IgD-negative memory B cell (primary cell): ENCODE data around the gene RHOJ. TPM values are rescaled to one million over a fixed set of nuclear protein-coding genes. Genes with fewer than 3 reads are reported as not detected.
"Not testable (repeated sequence)": the region's sequence is repeated elsewhere in the genome, so short reads cannot be mapped to it uniquely, and the experiment has no call there.

Experiments
- H3K27ac Mint-ChIP-seq, 3 donors: one replicate each; pipeline ENCODE4 v1.8.0; 2020 to 2022; ENCODE audit warnings: mild to moderate bottlenecking in 3 of 3, mixed read lengths in 3 of 3, moderate library complexity in 1 of 3
- H3K27me3 Mint-ChIP-seq: one replicate; pipeline ENCODE4 v1.8.0; 2021; ENCODE audit warnings: mixed read lengths
- H3K36me3 Mint-ChIP-seq: one replicate; pipeline ENCODE4 v1.8.0; 2020; ENCODE audit warnings: mild to moderate bottlenecking, mixed read lengths
- H3K4me1 Mint-ChIP-seq, 3 donors: one replicate each; pipeline ENCODE4 v1.8.0; 2020 to 2022; ENCODE audit warnings: mixed read lengths in 3 of 3, mild to moderate bottlenecking in 1 of 3
- H3K4me3 Mint-ChIP-seq, 4 donors: one replicate each; pipeline ENCODE4 v1.8.0; 2020 to 2022; ENCODE audit warnings: mild to moderate bottlenecking in 4 of 4, mixed read lengths in 4 of 4, moderate library complexity in 3 of 4
- H3K9me3 Mint-ChIP-seq, 3 donors: one replicate each; pipeline ENCODE4 v1.8.0; 2020 to 2021; ENCODE audit warnings: mixed read lengths in 3 of 3, mild to moderate bottlenecking in 1 of 3
- polyA plus RNA-seq: library from polyadenylated mRNA; unstranded; fragments of 300-500 nt; fragmentation: Illumina TruSeq; gene quantifications from one replicate; pipeline ENCODE4 v1.2.3, GENCODE V29; 2021

The RHOJ gene
- polyA plus RNA-seq, 1 donor from 2014 or later = not detected

DNA sequence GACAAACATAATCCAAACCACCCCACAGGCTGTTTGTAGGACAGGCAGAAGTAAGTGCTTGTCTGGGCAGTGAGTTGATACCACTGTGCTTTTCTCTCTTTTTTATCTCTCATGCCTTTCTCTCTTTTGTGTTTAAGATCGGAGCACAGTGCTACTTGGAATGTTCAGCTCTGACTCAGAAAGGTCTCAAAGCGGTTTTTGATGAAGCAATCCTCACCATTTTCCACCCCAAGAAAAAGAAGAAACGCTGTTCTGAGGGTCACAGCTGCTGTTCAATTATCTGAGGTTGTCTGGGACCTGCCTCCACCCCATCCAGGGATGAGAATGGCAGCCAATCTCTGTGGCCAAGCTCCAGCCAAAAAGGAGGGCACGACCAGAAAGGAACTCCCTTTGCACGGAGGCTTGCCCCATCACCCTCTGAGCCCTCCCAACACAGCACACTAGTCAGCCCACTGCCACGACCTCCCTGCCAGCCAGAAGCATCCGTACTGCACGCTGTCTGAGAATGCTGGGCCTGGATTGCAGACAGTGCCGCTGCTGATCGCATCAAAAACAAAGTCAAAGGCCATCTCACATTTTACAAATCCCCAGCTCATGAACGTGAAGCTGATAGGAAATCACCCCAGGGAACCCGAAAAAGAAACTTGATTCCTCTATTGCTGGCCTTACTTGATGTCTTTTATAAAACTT is 86.6 kb downstream of the RHOJ start:
- Mint-ChIP-seq H3K27me3 (peaks cover 9% of the 10 kb centered on the region), H3K9me3 (peaks cover 0 to 3% (median 0%) of the 10 kb centered on the region in 3 donors), H3K4me3 (no peak overlapping the region), H3K4me1 (peaks cover 3 to 11% (median 4%) of the 10 kb centered on the region in 3 donors), H3K27ac (peak overlapping the region in 1 of 3 donors; percentile 41), H3K36me3 (no peaks in the 10 kb centered on the region)

DNA sequence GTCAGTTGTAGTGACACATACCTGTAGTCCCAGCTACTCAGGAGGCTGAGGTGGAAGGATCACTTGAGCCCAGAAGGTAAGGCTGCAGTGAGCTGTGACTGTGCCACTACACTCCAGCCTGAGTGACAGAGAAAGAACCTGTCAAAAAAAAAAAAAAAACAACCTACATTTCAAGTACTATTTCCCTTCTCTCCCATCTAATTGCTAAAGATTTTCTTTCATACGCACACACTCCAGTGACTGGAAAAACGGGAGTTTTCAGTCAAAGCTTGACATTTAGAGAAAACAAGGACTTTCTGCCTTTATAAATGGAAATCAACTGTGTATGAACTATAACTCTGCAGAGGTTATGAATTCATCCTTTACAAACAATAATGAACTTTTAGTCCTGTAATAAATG is 88.6 kb downstream of the RHOJ start:
- Mint-ChIP-seq H3K4me3 (no peak overlapping the region), H3K36me3 (peaks cover 4% of the 10 kb centered on the region), H3K9me3 (peaks cover 0 to 3% (median 0%) of the 10 kb centered on the region in 3 donors), H3K4me1 (peaks cover 3 to 14% (median 4%) of the 10 kb centered on the region in 3 donors), H3K27me3 (peaks cover 14% of the 10 kb centered on the region), H3K27ac (no peak overlapping the region)

DNA sequence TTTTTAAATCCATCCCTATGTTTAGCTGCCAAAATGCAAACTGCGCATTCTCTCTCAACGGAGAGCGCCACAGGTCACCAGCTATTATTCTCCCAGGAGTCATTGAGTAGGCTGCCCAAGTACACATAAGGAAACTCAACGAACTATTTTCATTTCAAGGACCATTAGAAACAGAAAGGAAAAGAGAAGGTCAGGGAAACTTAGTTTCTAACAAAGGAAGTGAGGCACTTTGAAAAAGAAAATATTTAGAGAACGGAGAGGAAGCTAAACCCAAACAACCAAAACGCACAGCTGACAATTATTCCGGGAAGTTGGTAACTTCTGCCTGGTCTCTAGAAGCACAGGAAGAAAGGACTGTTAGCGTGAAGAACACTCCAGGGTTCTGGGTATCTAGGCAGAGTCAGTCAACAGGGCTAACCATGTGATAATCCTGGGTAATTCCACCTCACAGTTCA is 91.0 kb downstream of the RHOJ start:
- H3K4me3 Mint-ChIP-seq = peak overlapping the region; percentile 34 to 85 (median 74)
- H3K9me3 Mint-ChIP-seq = peaks cover 0 to 3% (median 0%) of the 10 kb centered on the region in 3 donors
- H3K27me3 Mint-ChIP-seq = peaks cover 9% of the 10 kb centered on the region
- H3K36me3 Mint-ChIP-seq = peaks cover 4% of the 10 kb centered on the region
- peak overlapping the region in 1 of 3 donors; percentile 3 for H3K27ac Mint-ChIP-seq
- peaks cover 3 to 15% (median 4%) of the 10 kb centered on the region in 3 donors for H3K4me1 Mint-ChIP-seq

DNA sequence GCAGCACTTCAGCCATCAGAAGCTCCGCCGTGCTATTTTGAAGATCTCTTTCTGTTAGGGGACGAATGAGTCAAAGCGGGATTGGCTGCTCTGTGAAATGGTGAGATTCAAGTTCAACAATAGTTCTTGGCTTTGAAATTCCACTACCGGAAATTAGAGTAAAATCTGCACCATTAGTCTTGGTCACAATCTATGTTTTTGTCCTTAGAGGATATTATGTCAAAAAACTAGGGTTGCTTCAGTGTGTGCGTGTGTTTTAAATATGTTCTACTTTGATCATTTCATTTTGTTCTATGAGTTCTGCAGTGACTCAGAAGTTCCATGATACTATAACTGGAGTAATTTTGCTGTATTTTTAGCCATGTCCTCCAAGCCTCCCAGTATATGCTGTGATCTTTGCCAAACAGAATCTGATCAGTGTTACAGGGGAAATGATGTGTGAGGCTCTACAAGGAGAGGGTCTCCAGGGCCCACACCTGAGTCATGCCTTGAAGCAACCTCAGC is 91.9 kb downstream of the RHOJ start:
- H3K9me3 Mint-ChIP-seq = peaks cover 0 to 3% (median 0%) of the 10 kb centered on the region in 3 donors
- peaks cover 9% of the 10 kb centered on the region for H3K27me3 Mint-ChIP-seq
- H3K4me1 Mint-ChIP-seq = peaks cover 3 to 15% (median 4%) of the 10 kb centered on the region in 3 donors
- peaks cover 4% of the 10 kb centered on the region for H3K36me3 Mint-ChIP-seq
- H3K27ac Mint-ChIP-seq = no peak overlapping the region
- H3K4me3 Mint-ChIP-seq = peak overlapping the region; percentile 34 to 85 (median 74)

DNA sequence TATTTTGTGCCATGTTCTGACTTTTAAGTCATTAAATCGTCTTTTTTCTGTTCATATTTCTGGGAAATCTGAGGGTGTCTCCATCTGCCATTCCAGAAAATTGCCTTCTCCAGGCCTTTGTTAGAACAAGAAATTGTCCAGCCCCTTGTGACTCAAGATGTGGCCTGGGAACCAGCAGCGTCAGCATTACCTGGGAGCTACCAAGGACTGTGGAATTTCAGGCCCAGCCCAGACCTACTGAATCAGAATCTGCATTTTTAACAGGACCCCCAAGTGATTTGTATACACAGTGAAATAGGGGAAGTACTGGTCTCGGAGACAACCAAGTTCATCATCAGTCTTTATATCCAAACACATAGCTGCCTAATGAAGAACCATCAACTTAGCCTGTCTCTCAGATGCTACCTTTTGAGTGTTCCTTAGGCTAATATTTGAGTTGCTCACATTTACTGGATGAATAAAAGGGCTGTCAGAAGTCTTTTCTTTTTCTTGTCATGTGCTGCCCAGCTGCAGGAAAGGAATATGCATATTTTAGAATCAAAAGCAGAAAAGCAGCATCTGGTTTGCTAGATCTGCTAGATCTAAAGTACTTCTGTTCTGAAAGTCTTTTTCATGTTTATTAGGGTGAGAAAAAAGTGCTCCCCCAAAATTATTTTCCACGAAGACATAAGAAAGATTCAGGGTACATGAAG is 93.3 kb downstream of the RHOJ start:
- Mint-ChIP-seq H3K27me3 (peaks cover 12% of the 10 kb centered on the region), H3K4me1 (peaks cover 3 to 15% (median 4%) of the 10 kb centered on the region in 3 donors), H3K27ac (no peak overlapping the region), H3K36me3 (peaks cover 4% of the 10 kb centered on the region), H3K4me3 (no peak overlapping the region), H3K9me3 (peaks cover 0 to 3% (median 0%) of the 10 kb centered on the region in 3 donors)

DNA sequence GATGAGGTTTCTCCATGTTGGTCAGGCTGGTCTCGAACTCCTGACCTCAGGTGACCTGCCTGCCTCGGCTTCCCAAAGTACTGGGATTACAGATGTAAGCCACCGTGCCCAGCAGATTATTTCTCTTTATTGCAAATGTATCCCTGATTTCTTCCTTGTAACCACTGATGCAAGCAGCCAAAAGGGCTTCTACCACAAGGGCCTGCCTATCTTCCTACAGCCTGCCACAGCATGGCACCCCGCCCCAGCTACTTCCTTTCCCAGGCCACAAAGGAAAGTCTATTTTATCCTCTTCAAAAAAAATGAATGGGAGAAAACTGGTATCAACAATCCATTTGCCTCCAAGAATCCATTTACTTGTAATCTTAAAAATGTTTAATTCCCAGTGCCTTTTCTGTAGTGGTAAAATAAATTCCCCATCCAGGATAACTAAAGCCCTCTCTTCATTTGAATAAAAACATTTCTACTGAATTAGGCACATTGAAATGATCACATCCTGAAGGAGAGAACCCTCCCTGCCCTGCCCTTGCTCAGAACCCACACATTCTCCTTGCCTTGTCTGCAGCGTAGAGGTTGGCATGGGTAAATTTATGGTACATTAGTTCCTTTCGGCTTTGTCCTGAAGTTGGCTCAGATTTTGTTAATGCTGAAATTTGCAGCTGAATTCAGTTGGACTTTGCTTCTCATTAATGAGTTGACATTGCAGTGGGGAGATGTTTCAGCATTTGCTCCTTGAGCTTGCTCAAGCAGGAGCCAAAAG is 95.3 kb downstream of the RHOJ start:
- Mint-ChIP-seq H3K27me3 (peaks cover 14% of the 10 kb centered on the region), H3K4me3 (no peak overlapping the region), H3K36me3 (peaks cover 4% of the 10 kb centered on the region), H3K27ac (no peak overlapping the region), H3K9me3 (peaks cover 0 to under 1% (median 0%) of the 10 kb centered on the region in 3 donors), H3K4me1 (peaks cover under 1 to 13% (median 3%) of the 10 kb centered on the region in 3 donors)

DNA sequence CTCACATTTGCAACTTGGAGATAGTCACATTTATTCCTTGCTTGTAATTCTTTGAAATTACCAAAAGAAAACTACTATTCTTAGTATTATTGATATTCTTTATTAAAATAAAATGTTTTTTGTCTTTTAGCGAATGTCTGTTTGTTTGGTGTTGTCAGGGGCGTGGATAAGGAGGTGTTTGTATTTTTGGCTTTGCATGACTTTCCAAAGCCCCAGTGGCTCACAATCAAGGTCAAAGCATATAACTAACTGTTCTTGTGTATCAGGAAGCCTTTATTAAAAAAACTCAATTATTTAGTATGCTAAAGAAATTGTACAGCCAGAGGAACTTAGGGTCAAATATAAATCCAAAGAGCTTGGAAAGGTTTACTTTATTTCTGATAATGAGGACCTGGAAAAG is 96.6 kb downstream of the RHOJ start:
- Mint-ChIP-seq H3K4me1 (peaks cover 0 to 4% (median 0%) of the 10 kb centered on the region in 3 donors), H3K27ac (no peak overlapping the region), H3K4me3 (no peak overlapping the region), H3K27me3 (peaks cover 14% of the 10 kb centered on the region), H3K36me3 (peaks cover 4% of the 10 kb centered on the region), H3K9me3 (no peaks in the 10 kb centered on the region)

DNA sequence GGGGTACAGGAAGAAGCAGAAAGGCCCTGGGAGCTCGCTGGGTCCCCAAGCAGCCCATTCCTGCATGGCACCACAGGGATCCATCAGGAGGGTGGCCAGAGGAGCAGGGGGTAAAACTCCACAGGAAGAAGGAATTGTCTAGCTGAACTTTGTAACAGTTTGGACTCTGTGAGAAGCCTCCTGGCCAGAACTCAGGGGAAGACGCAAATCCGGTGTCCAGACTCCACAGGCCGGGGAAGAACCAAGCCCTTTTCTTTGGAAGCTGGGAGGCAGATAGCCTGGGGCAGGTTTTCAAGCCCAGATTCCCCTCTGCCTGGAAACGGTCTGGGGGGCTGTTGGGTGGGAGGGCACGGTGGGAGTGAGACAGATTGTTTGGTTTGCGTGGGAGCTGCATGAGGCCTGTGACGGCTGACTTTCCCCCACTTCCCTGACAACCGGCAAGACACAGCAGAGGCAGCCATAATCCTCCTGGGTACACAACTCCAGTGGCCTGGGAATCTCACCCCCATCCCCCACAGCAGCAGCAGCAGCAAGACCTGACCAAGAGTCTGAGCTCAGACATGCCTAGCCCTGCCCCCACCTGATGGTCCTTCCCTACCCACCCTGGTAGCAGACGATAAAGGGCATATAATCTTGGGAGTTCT is 97.8 kb downstream of the RHOJ start:
- Mint-ChIP-seq H3K4me1 (peaks cover 0 to 1% (median 0%) of the 10 kb centered on the region in 3 donors), H3K36me3 (peaks cover 2% of the 10 kb centered on the region), H3K27me3 (peaks cover 9% of the 10 kb centered on the region), H3K27ac (no peak overlapping the region), H3K9me3 (no peaks in the 10 kb centered on the region), H3K4me3 (no peak overlapping the region)

DNA sequence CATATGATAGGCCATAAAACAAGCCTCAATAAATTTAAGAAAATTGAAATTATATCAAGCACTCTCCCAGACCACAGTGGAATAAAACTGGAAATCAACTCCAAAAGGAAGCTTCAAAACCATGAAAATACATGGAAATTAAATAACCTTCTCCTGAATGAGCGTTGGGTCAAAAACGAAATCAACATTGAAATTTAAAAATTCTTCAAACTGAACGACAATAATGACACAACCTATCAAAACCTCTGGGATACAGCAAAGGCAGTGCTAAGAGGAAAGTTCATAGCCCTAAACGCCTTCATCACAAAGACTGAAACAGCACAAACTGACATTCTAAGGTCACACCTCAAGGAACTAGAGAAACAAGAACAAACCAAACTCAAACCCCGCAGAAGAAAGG is 100.2 kb downstream of the RHOJ start:
- not testable (repeated sequence) for H3K4me3 Mint-ChIP-seq, H3K4me1 Mint-ChIP-seq, H3K9me3 Mint-ChIP-seq, H3K27ac Mint-ChIP-seq, H3K36me3 Mint-ChIP-seq
- peaks cover 13% of the 10 kb centered on the region for H3K27me3 Mint-ChIP-seq

DNA sequence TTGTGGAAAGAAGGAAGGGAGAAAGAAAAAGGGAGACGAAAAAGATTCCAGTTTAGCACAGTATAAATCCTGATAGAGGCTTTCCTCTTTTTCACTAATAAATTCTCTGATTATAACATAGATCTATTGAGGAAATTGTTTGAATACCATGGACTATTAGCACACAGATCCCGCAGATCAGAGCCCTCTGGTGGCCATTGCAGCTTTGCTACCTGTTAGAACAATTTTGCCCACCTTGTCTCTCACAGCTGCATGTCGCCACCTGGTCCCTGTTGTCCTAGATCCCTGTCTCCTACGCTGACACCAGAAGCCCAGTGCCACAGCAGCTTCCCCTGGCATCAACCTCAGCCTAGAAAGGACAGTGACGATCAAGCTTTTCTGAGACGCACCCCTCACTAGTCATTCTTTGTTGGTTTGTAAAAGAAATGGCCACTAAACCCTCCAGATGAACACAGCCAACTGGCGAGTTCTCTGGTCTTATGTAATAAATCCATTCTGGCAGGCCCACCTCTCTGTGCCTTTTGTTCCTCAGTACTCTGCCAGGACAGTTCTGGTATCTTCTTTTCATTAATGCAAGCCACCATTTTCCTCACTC is 104.6 kb downstream of the RHOJ start:
- Mint-ChIP-seq H3K4me1 (no peaks in the 10 kb centered on the region), H3K4me3 (no peak overlapping the region), H3K27ac (no peak overlapping the region), H3K9me3 (no peaks in the 10 kb centered on the region), H3K36me3 (no peaks in the 10 kb centered on the region), H3K27me3 (peaks cover 13% of the 10 kb centered on the region)

DNA sequence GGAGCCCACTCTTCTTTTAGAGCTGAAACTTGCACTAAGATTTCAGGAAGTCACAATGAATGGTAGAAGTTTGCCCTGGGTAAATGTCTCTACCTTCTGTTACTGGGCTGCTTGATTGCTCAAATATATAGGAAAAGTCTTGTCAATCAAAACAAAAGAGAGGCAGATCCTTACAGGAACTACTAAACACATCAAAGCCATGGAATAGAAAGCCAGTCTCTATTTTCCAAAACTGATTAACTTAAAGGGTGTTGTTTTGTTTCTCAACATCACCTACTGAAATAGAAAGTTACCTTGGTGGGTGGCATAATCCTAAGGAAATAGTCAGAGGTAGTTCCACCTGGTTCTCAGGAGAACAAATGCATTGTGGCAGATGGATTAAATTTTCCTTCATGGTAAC is 114.6 kb downstream of the RHOJ start, which contains the start of gene GPHB5:
Gene GPHB5 (minus strand): TSS at position 101 of the 400 bp plus-strand sequence. CDS start 1,086 bp downstream, outside the sequence.
- Mint-ChIP-seq H3K27ac (no peak within 1 kb of the TSS), H3K4me1 (no peaks in the 10 kb centered on the region), H3K4me3 (no peak within 1 kb of the TSS), H3K27me3 (peaks cover 20% of the 10 kb centered on the region), H3K9me3 (peaks cover 0 to 1% (median 0%) of the 10 kb centered on the region in 3 donors), H3K36me3 (no peaks in the 10 kb centered on the region)

DNA sequence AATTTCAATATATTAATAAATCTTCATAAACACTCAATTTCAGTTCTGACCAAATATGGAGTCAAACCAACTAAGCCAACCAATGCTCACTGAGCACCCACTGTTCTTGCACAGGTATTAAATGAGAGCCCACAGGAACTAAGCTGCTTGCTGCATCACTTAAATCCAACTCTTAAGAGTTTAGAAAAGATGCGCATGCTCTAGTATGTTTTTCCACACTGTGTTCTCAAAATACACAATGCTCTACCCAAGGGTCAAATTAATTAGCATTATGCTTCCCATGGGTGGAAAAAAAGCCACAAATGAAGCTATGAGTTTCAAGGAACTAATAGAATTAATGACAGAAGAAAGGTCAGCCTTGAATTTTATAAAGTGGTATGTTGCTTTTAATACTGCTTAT is 118.2 kb downstream of the RHOJ start:
- H3K27ac Mint-ChIP-seq = no peak overlapping the region
- H3K4me1 Mint-ChIP-seq = no peaks in the 10 kb centered on the region
- no peaks in the 10 kb centered on the region for H3K9me3 Mint-ChIP-seq
- H3K4me3 Mint-ChIP-seq = no peak overlapping the region
- peaks cover 12% of the 10 kb centered on the region for H3K27me3 Mint-ChIP-seq
- H3K36me3 Mint-ChIP-seq = no peaks in the 10 kb centered on the region

DNA sequence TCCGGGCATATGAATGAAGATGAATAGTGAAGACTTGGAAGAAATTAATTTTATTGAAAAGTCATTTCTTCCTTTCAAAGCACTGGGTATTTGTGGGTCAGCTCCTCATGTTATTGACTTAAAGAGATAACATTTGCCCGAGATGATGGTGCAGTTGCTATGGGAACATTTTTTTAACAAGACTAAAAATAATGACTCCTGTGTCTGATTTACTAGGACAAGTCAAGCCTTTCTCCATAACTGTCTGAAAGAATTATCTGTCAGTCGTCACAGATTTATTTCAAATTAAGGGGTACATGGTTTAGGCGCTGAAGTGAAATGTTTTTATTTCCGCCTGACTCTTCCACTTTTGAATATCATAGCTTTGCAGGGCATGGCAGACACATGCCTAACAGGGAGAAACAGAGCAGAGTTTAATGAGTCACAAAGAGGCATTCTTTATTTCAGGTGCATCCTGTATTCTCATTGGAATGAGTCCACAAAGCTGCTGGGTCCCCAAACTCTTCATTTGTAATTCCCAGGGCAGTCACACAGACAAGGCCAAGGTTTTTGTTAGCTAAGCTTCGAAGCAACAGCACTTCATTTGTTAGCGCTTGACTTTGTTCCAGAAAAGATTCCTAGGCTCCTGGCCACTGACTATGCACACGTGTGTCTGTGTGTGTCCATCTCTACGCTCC is 118.8 kb downstream of the RHOJ start:
- Mint-ChIP-seq H3K4me1 (no peaks in the 10 kb centered on the region), H3K9me3 (no peaks in the 10 kb centered on the region), H3K27me3 (peaks cover 10% of the 10 kb centered on the region), H3K36me3 (no peaks in the 10 kb centered on the region), H3K27ac (no peak overlapping the region), H3K4me3 (no peak overlapping the region)

DNA sequence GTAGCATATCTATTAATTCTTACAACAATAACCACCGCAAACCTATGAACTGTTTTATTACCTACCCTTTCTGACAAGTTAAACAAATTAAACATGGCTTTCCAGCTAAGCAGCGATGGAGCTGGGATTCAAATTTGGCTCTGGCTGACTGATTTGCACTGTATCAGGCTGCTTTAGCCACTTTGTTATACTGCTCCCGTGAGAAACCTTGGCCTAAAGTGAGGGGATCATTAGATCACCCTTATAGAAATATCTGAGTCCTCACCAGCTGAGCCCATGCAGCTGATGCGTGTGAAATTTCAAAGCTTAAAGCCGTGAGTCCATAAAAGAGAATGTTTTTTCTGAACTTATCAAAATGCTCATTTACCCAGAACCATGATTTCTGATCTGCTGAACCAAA is 122.6 kb downstream of the RHOJ start:
- H3K4me1 Mint-ChIP-seq = no peaks in the 10 kb centered on the region

More for the DNA sequence above, 122.6 kb downstream of the RHOJ start:
- Mint-ChIP-seq H3K27ac (no peak overlapping the region), H3K9me3 (no peaks in the 10 kb centered on the region), H3K36me3 (no peaks in the 10 kb centered on the region), H3K4me3 (no peak overlapping the region), H3K27me3 (peaks cover 10% of the 10 kb centered on the region)
